ENCODE results near the gene INTS11. TPM values are rescaled to one million over a fixed set of nuclear protein-coding genes. Genes with fewer than 3 reads are reported as not detected.
A peak's percentile ranks its signal among the peaks of the same experiment; 100 is the strongest.

INTS11 gene
- total and polyA plus RNA-seq, 2 of the 13 experiments (the other 11 are each of a cell fraction or from before 2014, with no cell fraction given) = 52.8 to 94.8 TPM

- TF ChIP-seq, protein P1, sequence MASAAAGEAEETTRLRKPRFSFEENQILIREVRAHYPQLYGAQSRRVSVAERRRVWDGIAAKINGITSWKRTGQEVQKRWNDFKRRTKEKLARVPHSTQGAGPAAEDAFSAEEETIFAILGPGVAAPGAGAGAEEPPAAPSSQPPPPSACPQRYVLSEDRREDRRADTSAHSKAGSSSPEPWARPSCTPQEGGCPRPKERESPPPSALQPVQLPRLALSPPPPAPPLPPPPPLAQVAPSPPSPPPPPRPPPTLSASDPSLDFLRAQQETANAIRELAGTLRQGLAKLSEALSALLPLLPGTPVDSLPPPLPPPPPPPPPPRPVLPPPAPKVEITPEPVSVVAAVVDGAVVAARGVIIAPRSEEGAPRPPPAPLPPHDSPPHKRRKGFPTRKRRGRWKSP (CRISPR knock-in tag; IDR thresholded peaks at IDR 0.05) = no peak
- TF ChIP-seq, protein P2, sequence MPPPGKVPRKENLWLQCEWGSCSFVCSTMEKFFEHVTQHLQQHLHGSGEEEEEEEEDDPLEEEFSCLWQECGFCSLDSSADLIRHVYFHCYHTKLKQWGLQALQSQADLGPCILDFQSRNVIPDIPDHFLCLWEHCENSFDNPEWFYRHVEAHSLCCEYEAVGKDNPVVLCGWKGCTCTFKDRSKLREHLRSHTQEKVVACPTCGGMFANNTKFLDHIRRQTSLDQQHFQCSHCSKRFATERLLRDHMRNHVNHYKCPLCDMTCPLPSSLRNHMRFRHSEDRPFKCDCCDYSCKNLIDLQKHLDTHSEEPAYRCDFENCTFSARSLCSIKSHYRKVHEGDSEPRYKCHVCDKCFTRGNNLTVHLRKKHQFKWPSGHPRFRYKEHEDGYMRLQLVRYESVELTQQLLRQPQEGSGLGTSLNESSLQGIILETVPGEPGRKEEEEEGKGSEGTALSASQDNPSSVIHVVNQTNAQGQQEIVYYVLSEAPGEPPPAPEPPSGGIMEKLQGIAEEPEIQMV (CRISPR knock-in tag; IDR thresholded peaks at IDR 0.05; ENCODE audit: low read depth) = no peak
- TF ChIP-seq ARHGAP35 (CRISPR knock-in tag; IDR thresholded peaks at IDR 0.05; ENCODE audit: borderline replicate concordance) = no peak
- no peak for TF ChIP-seq ZNF263 (CRISPR knock-in tag; IDR thresholded peaks at IDR 0.05)
- no peak for TF ChIP-seq ZNF674 (CRISPR knock-in tag; IDR thresholded peaks at IDR 0.05; ENCODE audit: low read depth)
- no peak for TF ChIP-seq ZNF143 (CRISPR knock-in tag; IDR thresholded peaks at IDR 0.05)
- TF ChIP-seq, protein P3, sequence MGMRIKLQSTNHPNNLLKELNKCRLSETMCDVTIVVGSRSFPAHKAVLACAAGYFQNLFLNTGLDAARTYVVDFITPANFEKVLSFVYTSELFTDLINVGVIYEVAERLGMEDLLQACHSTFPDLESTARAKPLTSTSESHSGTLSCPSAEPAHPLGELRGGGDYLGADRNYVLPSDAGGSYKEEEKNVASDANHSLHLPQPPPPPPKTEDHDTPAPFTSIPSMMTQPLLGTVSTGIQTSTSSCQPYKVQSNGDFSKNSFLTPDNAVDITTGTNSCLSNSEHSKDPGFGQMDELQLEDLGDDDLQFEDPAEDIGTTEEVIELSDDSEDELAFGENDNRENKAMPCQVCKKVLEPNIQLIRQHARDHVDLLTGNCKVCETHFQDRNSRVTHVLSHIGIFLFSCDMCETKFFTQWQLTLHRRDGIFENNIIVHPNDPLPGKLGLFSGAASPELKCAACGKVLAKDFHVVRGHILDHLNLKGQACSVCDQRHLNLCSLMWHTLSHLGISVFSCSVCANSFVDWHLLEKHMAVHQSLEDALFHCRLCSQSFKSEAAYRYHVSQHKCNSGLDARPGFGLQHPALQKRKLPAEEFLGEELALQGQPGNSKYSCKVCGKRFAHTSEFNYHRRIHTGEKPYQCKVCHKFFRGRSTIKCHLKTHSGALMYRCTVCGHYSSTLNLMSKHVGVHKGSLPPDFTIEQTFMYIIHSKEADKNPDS (CRISPR knock-in tag; IDR thresholded peaks at IDR 0.05) = no peak
- 0 out of 2 replicates have a peak, but pooled peaks have one; percentile 31 for TF ChIP-seq ZNF441 (CRISPR knock-in tag; IDR thresholded peaks at IDR 0.05; ENCODE audit: borderline replicate concordance)
- no peak for TF ChIP-seq MTA3 (CRISPR knock-in tag; IDR thresholded peaks at IDR 0.05)
- TF ChIP-seq ZNF34 (CRISPR knock-in tag; IDR thresholded peaks at IDR 0.05; ENCODE audit: borderline replicate concordance) = no peak
- no peak for TF ChIP-seq RFX1 (IDR thresholded peaks at IDR 0.05)
- no peak for TF ChIP-seq ZFP36 (IDR thresholded peaks at IDR 0.05; ENCODE audit: borderline replicate concordance, low read depth, low read length, partially characterized antibody)
- TF ChIP-seq KLF15 (CRISPR knock-in tag; IDR thresholded peaks at IDR 0.05; ENCODE audit: borderline replicate concordance) = no peak
- no peak for TF ChIP-seq ZNF468 (CRISPR knock-in tag; IDR thresholded peaks at IDR 0.05)
- no peak for TF ChIP-seq TBX2 (CRISPR knock-in tag; IDR thresholded peaks at IDR 0.05; ENCODE audit: borderline replicate concordance)
- no peak for TF ChIP-seq ZNF276 (CRISPR knock-in tag; IDR thresholded peaks at IDR 0.05; ENCODE audit: low read depth)
- no peak for TF ChIP-seq ZNF577 (CRISPR knock-in tag; IDR thresholded peaks at IDR 0.05; ENCODE audit: borderline replicate concordance, low read depth)
- no peak for TF ChIP-seq ZNF235 (CRISPR knock-in tag; IDR thresholded peaks at IDR 0.05; ENCODE audit: borderline replicate concordance)
- TF ChIP-seq, protein P4, sequence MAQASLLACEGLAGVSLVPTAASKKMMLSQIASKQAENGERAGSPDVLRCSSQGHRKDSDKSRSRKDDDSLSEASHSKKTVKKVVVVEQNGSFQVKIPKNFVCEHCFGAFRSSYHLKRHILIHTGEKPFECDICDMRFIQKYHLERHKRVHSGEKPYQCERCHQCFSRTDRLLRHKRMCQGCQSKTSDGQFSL (CRISPR knock-in tag; IDR thresholded peaks at IDR 0.05) = peak; percentile 57; the same call in 1 of the 2 replicates
- TF ChIP-seq EED (CRISPR knock-in tag; IDR thresholded peaks at IDR 0.05) = no peak
- no peak for TF ChIP-seq PITX1 (CRISPR knock-in tag; IDR thresholded peaks at IDR 0.05)
- no peak for TF ChIP-seq SIX1 (CRISPR knock-in tag; IDR thresholded peaks at IDR 0.05; ENCODE audit: borderline replicate concordance)
- TF ChIP-seq ZNF549 (CRISPR knock-in tag; IDR thresholded peaks at IDR 0.05) = no peak
Observed at GRCh38 chr1:1349256-1350012, 25.0 kb upstream of the INTS11 start, which contains the start of gene DVL1 (continued).
